ENCODE results near the gene SIT1. TPM values are rescaled to one million over a fixed set of nuclear protein-coding genes. Genes with fewer than 3 reads are reported as not detected.

SIT1 gene
- total RNA-seq, 4 donors from 2014 or later = 0.63 to 3.8 (median 0.95) TPM

- no peaks in the 10 kb centered on the region for H3K36me3 ChIP-seq
- H3K4me3 ChIP-seq (replicated peaks in 1 of 3) = peak overlapping the region in 2 of 3 donors; percentile 78 to 92
- peaks cover 5 to 7% of the 10 kb centered on the region in 2 donors for H3K4me1 ChIP-seq
- intact Hi-C loops (cut with DNase I) = no loop called here
- H3K27me3 ChIP-seq = no peaks in the 10 kb centered on the region
- peak; percentile 64 to 75 for DNase-seq
- 0 to 1% methylated on average over 25 to 37 of the region's 61 CpGs for WGBS, 2 donors
- TF ChIP-seq POLR2A (IDR thresholded peaks at IDR 0.05) = peak in 1 of 2 donors; percentile 44
- no peak for TF ChIP-seq CTCF (IDR thresholded peaks at IDR 0.05)
- peak overlapping the region; percentile 85 to 94 (median 87) for H3K27ac ChIP-seq
- H3K9me3 ChIP-seq = no peaks in the 10 kb centered on the region
Measured at GRCh38 chr9:35690614-35691333, 40.0 kb upstream of the SIT1 start.

DNA sequence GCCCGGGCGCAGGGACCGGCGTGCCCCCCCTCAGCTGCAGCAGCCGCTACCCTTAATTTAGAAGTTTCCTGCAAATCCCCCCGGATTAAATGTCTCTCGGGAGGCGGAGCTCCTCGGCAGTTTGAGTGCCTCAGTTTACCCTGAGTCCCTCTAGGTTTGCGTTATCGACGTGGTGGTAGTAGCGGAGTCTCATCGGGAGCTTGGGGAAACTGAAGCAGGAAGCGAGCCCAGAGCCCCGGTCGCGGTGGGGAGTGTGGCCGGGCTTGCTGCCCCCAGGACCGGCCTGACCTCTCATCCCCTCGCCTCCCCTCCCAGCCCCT lies 39.5 kb upstream of the SIT1 start:
- no peak for DNase-seq
- H3K27ac ChIP-seq = peak overlapping the region; percentile 85 to 94 (median 87)
- H3K27me3 ChIP-seq = no peaks in the 10 kb centered on the region
- TF ChIP-seq CTCF (IDR thresholded peaks at IDR 0.05) (no peak), POLR2A (IDR thresholded peaks at IDR 0.05) (no peak)
- 0% methylated on average over 3 to 10 of the region's 21 CpGs for whole genome bisulfite sequencing, 2 donors
- H3K36me3 ChIP-seq = no peaks in the 10 kb centered on the region
- no peaks in the 10 kb centered on the region for H3K9me3 ChIP-seq
- peak overlapping the region in 2 of 3 donors; percentile 55 to 78 for H3K4me3 ChIP-seq (replicated peaks in 1 of 3)
- intact Hi-C loops (cut with DNase I) = no loop called here
- peaks cover 5 to 6% of the 10 kb centered on the region in 2 donors for H3K4me1 ChIP-seq

DNA sequence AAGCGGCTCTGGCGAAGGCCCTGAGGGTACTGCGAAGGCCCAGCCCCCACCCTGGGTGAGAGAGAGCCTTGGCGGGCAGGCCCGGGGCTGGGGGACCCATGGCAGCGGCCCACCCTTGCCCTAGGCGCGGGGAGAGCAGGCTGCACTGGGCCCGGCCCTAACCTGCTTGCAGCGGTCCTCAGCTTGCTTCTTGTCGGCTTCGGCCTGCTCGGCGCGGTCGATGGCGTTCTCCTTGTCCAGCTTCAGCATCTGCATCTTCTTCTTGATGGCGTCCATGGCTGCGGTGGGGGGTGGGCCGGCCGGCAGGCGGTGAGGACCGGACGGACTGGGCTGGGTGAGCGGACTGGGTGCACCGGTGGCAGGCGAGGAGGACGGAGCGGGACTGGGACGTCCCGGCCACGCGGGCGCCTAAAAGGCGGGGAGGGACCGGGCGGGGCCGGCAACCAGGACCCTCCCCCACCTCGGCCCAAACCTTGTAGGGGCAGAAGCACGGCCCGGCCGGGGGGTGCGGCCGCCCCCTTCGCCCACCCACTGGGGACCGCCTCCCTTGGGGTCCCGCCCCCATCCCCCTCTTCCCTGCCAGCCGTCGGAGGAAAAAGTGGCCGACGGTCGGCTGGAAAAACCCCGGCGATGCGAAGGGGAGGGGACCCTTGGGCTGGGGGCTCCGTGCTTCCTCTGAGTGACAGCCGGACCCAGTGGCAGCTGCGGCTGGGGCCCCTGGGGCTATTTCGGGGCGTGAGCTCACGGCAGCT lies 39.0 kb upstream of the SIT1 start, which contains the start of gene TPM2:
TSS of gene TPM2 (minus strand) at position 384 of the 752 bp plus-strand sequence. CDS start at position 276, 108 bp downstream.
- TF ChIP-seq CTCF (IDR thresholded peaks at IDR 0.05) (no peak), POLR2A (IDR thresholded peaks at IDR 0.05) (no peak)
- Histone ChIP-seq H3K4me3 (replicated peaks in 1 of 3) (peak within 1 kb of the TSS in 2 of 3 donors; percentile 78 to 92), H3K27ac (peak within 1 kb of the TSS; percentile 85 to 94 (median 87)), H3K4me1 (peaks cover 5 to 6% of the 10 kb centered on the region in 2 donors), H3K27me3 (no peaks in the 10 kb centered on the region), H3K9me3 (no peaks in the 10 kb centered on the region), H3K36me3 (peaks cover 0 to 5% of the 10 kb centered on the region in 2 donors)
- DNase-seq = peak; percentile 28
- WGBS, 2 donors = 39 to 42% methylated on average over 19 to 41 of the region's 61 CpGs
- intact Hi-C loops (cut with DNase I) = no loop called here

DNA sequence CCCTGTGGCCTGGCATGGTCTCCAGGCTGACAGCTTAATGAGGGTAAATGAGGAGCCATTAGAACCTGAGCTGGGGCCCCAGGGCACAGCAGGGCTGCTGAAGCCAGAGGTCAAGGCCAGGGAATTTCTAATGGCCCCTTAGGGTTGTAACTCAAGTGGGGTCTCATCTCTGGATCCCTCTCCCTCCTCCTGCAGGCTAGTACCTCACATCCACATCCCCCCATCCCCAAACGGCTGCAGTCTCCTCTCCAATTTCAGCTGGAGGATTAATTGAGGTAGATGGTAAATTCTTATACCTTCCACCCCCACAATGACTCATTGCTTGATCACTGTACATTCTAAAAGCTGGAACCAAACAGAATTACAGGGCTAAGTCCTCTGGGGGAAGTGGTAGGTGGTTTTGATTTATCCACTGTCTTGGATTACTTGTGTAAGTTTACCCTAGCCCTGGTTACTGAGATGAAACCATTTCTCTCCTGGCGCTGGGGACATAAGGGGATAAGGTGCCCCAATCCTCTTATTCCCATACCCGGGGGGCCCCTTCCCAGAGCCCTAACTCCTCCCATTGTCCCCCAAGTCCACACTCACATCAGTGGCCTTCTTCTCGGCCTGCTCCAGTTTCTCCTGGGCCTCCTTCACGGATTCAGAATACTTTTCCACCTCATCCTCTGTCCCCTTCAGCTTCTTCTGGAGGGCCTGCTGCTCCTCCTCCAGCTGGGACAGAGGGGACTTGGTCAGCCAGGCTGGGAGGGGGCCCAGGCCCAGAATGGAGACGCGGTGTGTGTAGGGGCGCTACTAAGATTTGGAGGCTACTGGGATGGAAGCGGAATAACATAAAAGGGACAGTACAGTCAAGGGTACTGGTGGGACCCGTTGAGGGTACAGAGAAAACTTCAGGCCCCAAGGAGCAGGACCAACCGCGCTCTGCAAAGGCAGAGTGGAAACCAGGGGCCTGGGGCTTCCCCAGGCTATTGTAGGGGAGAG lies 38.1 kb upstream of the SIT1 start:
- TF ChIP-seq CTCF (IDR thresholded peaks at IDR 0.05) = no peak
- no peak for TF ChIP-seq POLR2A (IDR thresholded peaks at IDR 0.05)
- H3K27ac ChIP-seq = peak overlapping the region in 2 of 3 donors; percentile 19 to 32
- H3K36me3 ChIP-seq = peaks cover 0 to 6% of the 10 kb centered on the region in 2 donors
- no peak for DNase-seq
- H3K9me3 ChIP-seq = no peaks in the 10 kb centered on the region
- intact Hi-C loops (cut with DNase I) = no loop called here
- no peaks in the 10 kb centered on the region for H3K27me3 ChIP-seq
- H3K4me3 ChIP-seq (replicated peaks in 1 of 3) = peak overlapping the region in 1 of 3 donors; percentile 78
- 82 to 83% methylated on average over 12 of the region's 12 CpGs for WGBS, 2 donors
- peaks cover 5 to 6% of the 10 kb centered on the region in 2 donors for H3K4me1 ChIP-seq
